Astrocyte of the cerebellum (primary cell): Measurements from ENCODE around the gene ZNF554.

ENCODE experiments used
- DNase-seq: peaks from one replicate; pipeline ENCODE4 v3.0.0-alpha.2; 2011; ENCODE audit warnings: low read depth
- H3K4me3 ChIP-seq: 2 replicates; pipeline ENCODE4 v1.5.1; 2011; ENCODE audit warnings: mild to moderate bottlenecking, low read depth, low read length, moderate library complexity
- CTCF ChIP-seq: IDR thresholded peaks from 2 replicates; pipeline ENCODE4 v1.5.1; 2012; ENCODE audit warnings: low read length, low read depth, moderate library complexity, mild to moderate bottlenecking; ENCODE audit errors: missing control alignments
- in situ Hi-C: cut with HindIII; loops from 2 replicates; pipeline ENCODE4 v1.10.0; 2017; ENCODE audit warnings: low sequenced_read_pairs

The ZNF554 gene

GRCh38 chr19:2796659-2797266 lies 22.9 kb upstream of the ZNF554 start:
- H3K4me3 ChIP-seq, result no peak overlapping the region
- in situ Hi-C loops, result no loop called here
- no peak for TF ChIP-seq CTCF
- DNase-seq, result no peak

- no peak for DNase-seq
- TF ChIP-seq CTCF, result no peak
- in situ Hi-C loops, result no loop called here
- no peak overlapping the region for H3K4me3 ChIP-seq
These were observed 22.4 kb upstream of the ZNF554 start for GRCh38 chr19:2797280-2797679.

GRCh38 chr19:2798158-2798685 lies 21.4 kb upstream of the ZNF554 start:
- H3K4me3 ChIP-seq, result no peak overlapping the region
- in situ Hi-C loops, result no loop called here
- no peak for DNase-seq
- TF ChIP-seq CTCF, result no peak

GRCh38 chr19:2798733-2799132 lies 20.9 kb upstream of the ZNF554 start:
- in situ Hi-C loops, result no loop called here
- no peak overlapping the region for H3K4me3 ChIP-seq
- TF ChIP-seq CTCF, result no peak
- DNase-seq, result no peak

GRCh38 chr19:2799273-2800020 lies 20.2 kb upstream of the ZNF554 start:
- in situ Hi-C loops, result no loop called here
- no peak for TF ChIP-seq CTCF
- no peak for DNase-seq
- H3K4me3 ChIP-seq, result no peak overlapping the region

- no peak for TF ChIP-seq CTCF
- in situ Hi-C loops, result no loop called here
- no peak overlapping the region for H3K4me3 ChIP-seq
- DNase-seq, result no peak
These were observed 19.2 kb upstream of the ZNF554 start for GRCh38 chr19:2800506-2800905.
